ENCODE data around the gene HSF4. TPM values are rescaled to one million over a fixed set of nuclear protein-coding genes. Genes with fewer than 3 reads are reported as not detected.

HSF4 gene
- polyA plus RNA-seq, 4 donors, result 1.4 to 5.7 (median 2.3) TPM

- DNase-seq (ENCODE audit: low read depth in 4 of 4, low spot score in 3 of 4), result no peak
Observed at GRCh38 chr16:67215706-67216105, 51.2 kb downstream of the HSF4 start.

- no peak for DNase-seq (ENCODE audit: low read depth in 4 of 4, low spot score in 3 of 4)
Observed at GRCh38 chr16:67216612-67217490, 52.3 kb downstream of the HSF4 start.

Other genes with a start within 250 kb of the HSF4 start
- gene CDH16, start 245.9 kb upstream of the HSF4 start, polyA plus RNA-seq (ENCODE audit: insufficient read length in 4 of 4), result 100 to 1,000 TPM in 3 of 4 donors, 1 to 10 TPM in 1; 4.1 to 307 (median 238) TPM
- gene RRAD, start 239.2 kb upstream of the HSF4 start, polyA plus RNA-seq (ENCODE audit: insufficient read length in 4 of 4), result 1 to 10 TPM; 1.2 to 5.4 (median 2.1) TPM
- gene CIAO2B, start 230.3 kb upstream of the HSF4 start, polyA plus RNA-seq (ENCODE audit: insufficient read length in 4 of 4), result 100 to 1,000 TPM in 1 of 4 donors, 10 to 100 TPM in 3; 62.2 to 102 (median 84.8) TPM
- 10 to 100 TPM; 28.7 to 48.5 (median 36.1) TPM for gene CES2, start 229.2 kb upstream of the HSF4 start, polyA plus RNA-seq (ENCODE audit: insufficient read length in 4 of 4)
- 1 to 10 TPM in 3 of 4 donors, under 1 TPM in 1; 0.74 to 3.5 (median 2.0) TPM for gene CES3, start 203.5 kb upstream of the HSF4 start, polyA plus RNA-seq (ENCODE audit: insufficient read length in 4 of 4)
- 10 to 100 TPM in 2 of 4 donors, 1 to 10 TPM in 2; 6.3 to 13.2 (median 10.3) TPM for gene CES4A, start 176.2 kb upstream of the HSF4 start, polyA plus RNA-seq (ENCODE audit: insufficient read length in 4 of 4)
- gene CBFB, start 135.6 kb upstream of the HSF4 start, polyA plus RNA-seq (ENCODE audit: insufficient read length in 4 of 4), result 10 to 100 TPM; 69.3 to 78.9 (median 76.2) TPM
- gene PHAF1, start 54.8 kb upstream of the HSF4 start, polyA plus RNA-seq (ENCODE audit: insufficient read length in 4 of 4), result 10 to 100 TPM; 21.4 to 28.3 (median 24.6) TPM
- 10 to 100 TPM in 3 of 4 donors, 1 to 10 TPM in 1; 8.5 to 40.1 (median 11.6) TPM for gene B3GNT9, start 13.7 kb upstream of the HSF4 start, polyA plus RNA-seq (ENCODE audit: insufficient read length in 4 of 4)
- gene TRADD, start 4.8 kb upstream of the HSF4 start, polyA plus RNA-seq (ENCODE audit: insufficient read length in 4 of 4), result 1 to 10 TPM; 2.9 to 7.5 (median 3.8) TPM
- gene FBXL8, start 4.8 kb upstream of the HSF4 start, polyA plus RNA-seq (ENCODE audit: insufficient read length in 4 of 4), result 1 to 10 TPM; 1.2 to 2.5 (median 1.6) TPM
- 1 to 10 TPM; 2.4 to 7.6 (median 4.9) TPM for gene NOL3, start 5.8 kb downstream of the HSF4 start, polyA plus RNA-seq (ENCODE audit: insufficient read length in 4 of 4)
- gene MATCAP1, start 19.2 kb downstream of the HSF4 start, polyA plus RNA-seq (ENCODE audit: insufficient read length in 4 of 4), result 10 to 100 TPM; 29.3 to 61.4 (median 42.3) TPM
- gene EXOC3L1, start 25.4 kb downstream of the HSF4 start, polyA plus RNA-seq (ENCODE audit: insufficient read length in 4 of 4), result 1 to 10 TPM; 2.3 to 7.7 (median 4.3) TPM
- 10 to 100 TPM; 50.0 to 71.4 (median 50.9) TPM for gene E2F4, start 27.4 kb downstream of the HSF4 start, polyA plus RNA-seq (ENCODE audit: insufficient read length in 4 of 4)
- gene ELMO3, start 34.4 kb downstream of the HSF4 start, polyA plus RNA-seq (ENCODE audit: insufficient read length in 4 of 4), result 1 to 10 TPM in 3 of 4 donors, under 1 TPM in 1; 0.86 to 8.5 (median 5.5) TPM
- 10 to 100 TPM; 30.6 to 46.4 (median 37.3) TPM for gene TMEM208, start 62.4 kb downstream of the HSF4 start, polyA plus RNA-seq (ENCODE audit: insufficient read length in 4 of 4)
- gene FHOD1, start 82.7 kb downstream of the HSF4 start, polyA plus RNA-seq (ENCODE audit: insufficient read length in 4 of 4), result 10 to 100 TPM; 37.6 to 51.7 (median 40.2) TPM
- 1 to 10 TPM; 2.6 to 5.9 (median 4.5) TPM for gene SLC9A5, start 84.2 kb downstream of the HSF4 start, polyA plus RNA-seq (ENCODE audit: insufficient read length in 4 of 4)
- gene PLEKHG4, start 114.8 kb downstream of the HSF4 start, polyA plus RNA-seq (ENCODE audit: insufficient read length in 4 of 4), result 10 to 100 TPM in 3 of 4 donors, 1 to 10 TPM in 1; 9.5 to 28.0 (median 14.5) TPM
- gene KCTD19, start 162.0 kb downstream of the HSF4 start, polyA plus RNA-seq (ENCODE audit: insufficient read length in 4 of 4), result 1 to 10 TPM in 2 of 4 donors, under 1 TPM in 2; 0.50 to 2.3 (median 1.2) TPM
- gene LRRC36, start 162.1 kb downstream of the HSF4 start, polyA plus RNA-seq (ENCODE audit: insufficient read length in 4 of 4), result 1 to 10 TPM; 1.5 to 7.7 (median 4.6) TPM
- 10 to 100 TPM; 44.8 to 63.4 (median 53.2) TPM for gene TPPP3, start 228.8 kb downstream of the HSF4 start, polyA plus RNA-seq (ENCODE audit: insufficient read length in 4 of 4)